CD4-positive, alpha-beta memory T cell (primary cell): ENCODE data around the gene BARD1. TPM values are rescaled to one million over a fixed set of nuclear protein-coding genes. Genes with fewer than 3 reads are reported as not detected.
"Not testable (repeated sequence)": the region's sequence is repeated elsewhere in the genome, so short reads cannot be mapped to it uniquely, and the experiment has no call there.

Experiments used
- CTCF ChIA-PET: fragments of 350-600 bp; sonication (Branson Sonifier 250); formaldehyde crosslinking; loops from one replicate; lab custom pipeline; 2021; ENCODE audit warnings: inconsistent platforms; ENCODE audit not compliant: partially characterized antibody; lab: Charles Lee
- POLR2A ChIA-PET: fragments of 350-600 bp; sonication (Branson Sonifier 250); formaldehyde crosslinking; loops from one replicate; lab custom pipeline; 2021; ENCODE audit not compliant: partially characterized antibody; lab: Charles Lee
- DNase-seq, 5 donors: peaks; one replicate each; pipeline versions ENCODE4 v3.0.0 to v3.0.0-alpha.2; 2020 to 2022; ENCODE audit warnings: mixed read lengths in 1 of 5
- H3K27ac ChIP-seq: one replicate; pipeline ENCODE4 v1.7.0; 2013; ENCODE audit warnings: low read depth, low read length
- H3K27me3 ChIP-seq: 2 replicates; pipeline ENCODE4 v1.7.0; 2013; ENCODE audit warnings: mild to moderate bottlenecking, low read length, moderate library complexity; ENCODE audit not compliant: insufficient read depth
- H3K36me3 ChIP-seq: 2 replicates; pipeline ENCODE4 v1.7.0; 2013; ENCODE audit warnings: mild to moderate bottlenecking, low read length, moderate library complexity; ENCODE audit not compliant: insufficient read depth
- H3K4me1 ChIP-seq: 2 replicates; pipeline ENCODE4 v1.7.0; 2013; ENCODE audit warnings: mild to moderate bottlenecking, low read length, moderate library complexity; ENCODE audit not compliant: insufficient read depth
- H3K4me3 ChIP-seq, 2 donors: one replicate each; pipeline ENCODE4 v1.7.0; 2013; ENCODE audit warnings: low read length in 2 of 2, mild to moderate bottlenecking in 1 of 2
- H3K9me3 ChIP-seq, 2 donors: one replicate each; pipeline ENCODE4 v1.7.0; 2013; ENCODE audit warnings: low read length in 2 of 2, control low read depth in 1 of 2; ENCODE audit not compliant: control insufficient read depth in 1 of 2
- H3K27ac Mint-ChIP-seq, 7 donors: one replicate each; pipeline ENCODE4 v1.8.0; 2020 to 2021; ENCODE audit warnings: mixed read lengths in 7 of 7, mild to moderate bottlenecking in 6 of 7, inconsistent platforms in 3 of 7, moderate library complexity in 3 of 7
- H3K27me3 Mint-ChIP-seq, 2 donors: one replicate each; pipeline ENCODE4 v1.8.0; 2020 to 2021; ENCODE audit warnings: mixed read lengths in 2 of 2
- H3K36me3 Mint-ChIP-seq, 2 donors: one replicate each; pipeline ENCODE4 v1.8.0; 2020 to 2021; ENCODE audit warnings: mixed read lengths in 2 of 2, inconsistent platforms in 1 of 2, mild to moderate bottlenecking in 1 of 2
- H3K4me1 Mint-ChIP-seq, 4 donors: one replicate each; pipeline ENCODE4 v1.8.0; 2020 to 2021; ENCODE audit warnings: mixed read lengths in 4 of 4, mild to moderate bottlenecking in 1 of 4
- H3K4me3 Mint-ChIP-seq, 8 donors: one replicate each; pipeline ENCODE4 v1.8.0; 2020 to 2021; ENCODE audit warnings: mixed read lengths in 8 of 8, mild to moderate bottlenecking in 7 of 8, moderate library complexity in 6 of 8, inconsistent platforms in 3 of 8
- H3K9me3 Mint-ChIP-seq, 8 donors: one replicate each; pipeline ENCODE4 v1.8.0; 2020 to 2021; ENCODE audit warnings: mixed read lengths in 8 of 8, mild to moderate bottlenecking in 5 of 8, inconsistent platforms in 3 of 8, moderate library complexity in 1 of 8
- intact Hi-C: fragments of 100-400 bp; cut with micrococcal nuclease; formaldehyde crosslinking; loops from one replicate; pipeline ENCODE4 v1.15.1; 2023
- polyA plus RNA-seq, 2 donors: library from polyadenylated mRNA; unstranded; fragments of 300-500 nt; fragmentation: Illumina TruSeq; gene quantifications; one replicate each; pipeline ENCODE4 v1.2.3, GENCODE V29; 2021
- total RNA-seq, 2 experiments: library from RNA; stranded (reverse); gene quantifications; one replicate each; pipeline ENCODE4 v1.2.3, GENCODE V29; 2021

Gene BARD1
- total and polyA plus RNA-seq, 4 experiments from 2014 or later = 5.2 to 9.2 (median 7.1) TPM

DNA sequence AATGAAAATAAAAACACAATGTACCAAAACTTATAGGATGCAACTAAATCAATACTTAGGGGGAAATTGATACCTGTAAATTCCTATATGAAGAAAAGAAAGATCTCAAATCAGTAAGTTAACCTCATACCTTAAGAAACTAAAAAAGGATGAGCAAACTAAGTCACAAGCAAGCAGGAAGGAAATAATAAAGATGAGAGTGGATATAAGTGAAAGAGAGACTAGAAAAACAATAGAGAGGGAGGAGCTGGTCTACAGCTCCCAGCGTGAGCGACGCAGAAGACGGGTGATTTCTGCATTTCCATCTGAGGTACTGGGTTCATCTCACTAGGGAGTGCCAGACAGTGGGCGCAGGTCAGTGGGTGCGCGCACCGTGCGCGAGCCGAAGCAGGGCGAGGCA, 125.9 kb downstream of the BARD1 start:
- H3K27ac ChIP-seq, CTCF ChIA-PET, H3K27me3 ChIP-seq, H3K27me3 Mint-ChIP-seq, H3K4me3 ChIP-seq, H3K9me3 ChIP-seq, H3K4me1 ChIP-seq, H3K36me3 Mint-ChIP-seq, H3K36me3 ChIP-seq: not testable (repeated sequence)
- H3K4me1 Mint-ChIP-seq = peaks cover 7 to 19% (median 12%) of the 10 kb centered on the region in 4 donors
- POLR2A ChIA-PET = interaction anchor here (1.1 kb wide), 1 partner anchor 125 kb away, joined by 3 read pairs; no protein-coding TSS in a partner anchor
- DNase-seq = peak in 4 of 5 donors; percentile 12 to 33 (median 16)
- peak overlapping the region; percentile 84 to 98 (median 90) for H3K4me3 Mint-ChIP-seq
- intact Hi-C loops = loop anchor here (2.0 kb wide), 1 partner anchor 125 kb away; the partner anchor contains the start of gene BARD1
- peak overlapping the region; percentile 8 to 95 (median 89) for H3K27ac Mint-ChIP-seq
- H3K9me3 Mint-ChIP-seq = peaks cover 0 to 13% (median 3%) of the 10 kb centered on the region in 8 donors

DNA sequence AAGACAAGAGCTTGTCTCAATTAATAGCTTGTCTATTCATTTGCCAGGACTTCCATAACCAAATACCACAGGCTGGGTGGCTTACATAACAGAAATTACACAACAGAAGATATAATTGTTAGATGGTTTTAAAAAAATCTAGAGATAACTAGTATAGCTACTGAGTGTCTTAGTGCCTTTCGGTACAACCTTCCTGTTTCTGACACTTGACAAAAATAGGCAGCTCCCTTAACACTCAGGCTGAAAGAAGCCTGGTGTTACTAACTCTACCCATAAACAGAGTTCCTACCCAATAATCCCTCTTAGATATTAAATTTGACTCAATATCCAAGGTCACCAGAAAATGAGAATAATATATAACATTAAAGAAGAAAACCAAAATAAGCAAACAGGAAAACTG, 129.7 kb downstream of the BARD1 start:
- ChIA-PET CTCF (no interaction called here), POLR2A (no interaction called here)
- peaks cover 7 to 19% (median 12%) of the 10 kb centered on the region in 4 donors for H3K4me1 Mint-ChIP-seq
- H3K36me3 Mint-ChIP-seq = no peaks in the 10 kb centered on the region
- H3K4me1 ChIP-seq = peaks cover 7% of the 10 kb centered on the region
- H3K27ac ChIP-seq = no peak overlapping the region
- H3K27ac Mint-ChIP-seq = peak overlapping the region in 1 of 7 donors; percentile 86
- H3K36me3 ChIP-seq = no peaks in the 10 kb centered on the region
- H3K9me3 ChIP-seq = no peaks in the 10 kb centered on the region
- no peak for DNase-seq
- intact Hi-C loops = no loop called here
- peaks cover 0 to 13% (median 3%) of the 10 kb centered on the region in 8 donors for H3K9me3 Mint-ChIP-seq
- H3K4me3 Mint-ChIP-seq = peak overlapping the region in 6 of 8 donors; percentile 6 to 64 (median 28)
- no peaks in the 10 kb centered on the region for H3K27me3 Mint-ChIP-seq
- no peaks in the 10 kb centered on the region for H3K27me3 ChIP-seq
- no peak overlapping the region for H3K4me3 ChIP-seq

DNA sequence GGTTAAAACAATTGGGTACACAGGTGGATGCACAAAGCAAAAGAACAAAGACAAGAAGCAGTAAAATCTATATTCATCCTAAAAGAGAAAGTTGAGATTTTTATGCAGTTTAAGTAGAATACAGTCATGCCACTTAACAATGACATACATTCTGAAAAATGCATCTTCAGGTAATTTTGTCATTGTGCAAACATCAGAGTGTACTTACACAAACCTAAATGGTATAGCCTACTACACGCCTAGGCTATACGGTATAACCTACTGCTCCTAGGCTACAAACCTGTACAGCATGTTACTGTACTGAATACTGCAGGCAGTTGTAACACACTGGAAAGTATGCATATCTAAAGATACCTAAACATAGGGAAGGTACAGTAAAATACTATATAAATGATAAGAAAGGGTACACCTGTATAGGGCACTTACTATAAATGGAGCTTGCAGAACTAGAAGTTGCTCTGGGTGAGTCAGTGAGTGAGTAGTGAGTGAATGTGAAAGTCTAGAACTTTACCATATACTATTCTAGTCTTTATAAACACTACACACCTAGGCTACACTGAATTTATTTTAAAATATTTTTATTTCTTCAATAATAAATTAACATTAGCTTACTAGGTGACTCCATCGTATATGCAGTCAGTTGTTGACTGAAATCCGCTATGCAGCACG, 132.9 kb downstream of the BARD1 start:
- H3K4me3 Mint-ChIP-seq = no peak overlapping the region
- intact Hi-C loops = no loop called here
- no peak for DNase-seq
- peaks cover 0 to 9% of the 10 kb centered on the region in 2 donors for H3K36me3 Mint-ChIP-seq
- no peaks in the 10 kb centered on the region for H3K27me3 ChIP-seq
- peaks cover 0 to 11% (median 3%) of the 10 kb centered on the region in 8 donors for H3K9me3 Mint-ChIP-seq
- ChIA-PET CTCF (no interaction called here), POLR2A (no interaction called here)
- H3K4me1 Mint-ChIP-seq = peaks cover 0 to 6% (median 4%) of the 10 kb centered on the region in 4 donors
- no peaks in the 10 kb centered on the region for H3K27me3 Mint-ChIP-seq
- no peak overlapping the region for H3K27ac ChIP-seq
- no peaks in the 10 kb centered on the region for H3K9me3 ChIP-seq
- no peak overlapping the region for H3K27ac Mint-ChIP-seq
- H3K4me3 ChIP-seq = no peak overlapping the region
- no peaks in the 10 kb centered on the region for H3K36me3 ChIP-seq
- no peaks in the 10 kb centered on the region for H3K4me1 ChIP-seq
